Heart left ventricle (tissue), 13 donors: Measurements from ENCODE around the gene ZFYVE19.

Experiments
- CTCF ChIP-seq, 12 donors: fragments of 200-600 bp; sonication (generic) in 4 of 12; IDR thresholded peaks; one replicate each; pipeline versions ENCODE4 v1.5.0 to v1.8.0; 2018 to 2022; ENCODE audit warnings: antibody characterized with exemption in 12 of 12, mild to moderate bottlenecking in 5 of 12
- POLR2A ChIP-seq, 2 donors: fragments of 450-650 bp; IDR thresholded peaks; one replicate each; pipeline ENCODE4 v1.6.1; 2017; ENCODE audit warnings: antibody characterized with exemption in 2 of 2, mild to moderate bottlenecking in 2 of 2, moderate library complexity in 2 of 2
- donor health status: ischemic (EF 13 %, LVEDD 7.1; RV severe dilation, severe dysfunction).
- donor health status: DM: no; HTN: yes; CAD: no.
- donor health status: DM: no; HTN: no; CAD: no.
- donor health status: ischemic (EF 25% LVEDD 6.9; RV normal size, moderate dysfunction).
- donor health status: ischemic (EF 25% LVEDD 5.7; RV mildly dilated, moderate dysfunction).
- donor health status: ischemic (EF 35%, LVEDD 5.7; RV mildly dilated, moderate dysfunction).
- donor health status: nonischemic (EF 11% LVEDD 7.7; RV severe dilation, severe dysfunction).
- donor health status: DM: yes; HTN: yes; CAD: no.
- donor health status: PGD.
- donor health status: ischemic (EF 29% LVEDD 5.4; RV normal size, mild dysfunction).
- donor health status: nonischemic (EF 23%, LVEDD 6.1; RV moderate dilation, normal function).

- TF ChIP-seq CTCF (IDR thresholded peaks at IDR 0.05) (no peak), POLR2A (IDR thresholded peaks at IDR 0.05) (no peak)
These were observed 49.9 kb downstream of the ZFYVE19 start for GRCh38 chr15:40856746-40857145.
